OCI-LY1 (cell line): ENCODE results near the gene ITGB7.

Experiments
- CTCF ChIP-seq: fragments of 200-600 bp; sonication (generic), shearing (Covaris generic); IDR thresholded peaks from 2 replicates; pipeline ENCODE4 v1.5.1; 2017; ENCODE audit warnings: mild to moderate bottlenecking, antibody characterized with exemption, low read length, moderate library complexity, mixed read lengths
- EZH2 ChIP-seq: fragments of 200-600 bp; sonication (generic), shearing (Covaris generic); IDR thresholded peaks from 2 replicates; pipeline ENCODE4 v1.8.0; 2017; ENCODE audit warnings: borderline replicate concordance, mixed run types, mild to moderate bottlenecking, antibody characterized with exemption, low read length, moderate library complexity, mixed read lengths

DNA sequence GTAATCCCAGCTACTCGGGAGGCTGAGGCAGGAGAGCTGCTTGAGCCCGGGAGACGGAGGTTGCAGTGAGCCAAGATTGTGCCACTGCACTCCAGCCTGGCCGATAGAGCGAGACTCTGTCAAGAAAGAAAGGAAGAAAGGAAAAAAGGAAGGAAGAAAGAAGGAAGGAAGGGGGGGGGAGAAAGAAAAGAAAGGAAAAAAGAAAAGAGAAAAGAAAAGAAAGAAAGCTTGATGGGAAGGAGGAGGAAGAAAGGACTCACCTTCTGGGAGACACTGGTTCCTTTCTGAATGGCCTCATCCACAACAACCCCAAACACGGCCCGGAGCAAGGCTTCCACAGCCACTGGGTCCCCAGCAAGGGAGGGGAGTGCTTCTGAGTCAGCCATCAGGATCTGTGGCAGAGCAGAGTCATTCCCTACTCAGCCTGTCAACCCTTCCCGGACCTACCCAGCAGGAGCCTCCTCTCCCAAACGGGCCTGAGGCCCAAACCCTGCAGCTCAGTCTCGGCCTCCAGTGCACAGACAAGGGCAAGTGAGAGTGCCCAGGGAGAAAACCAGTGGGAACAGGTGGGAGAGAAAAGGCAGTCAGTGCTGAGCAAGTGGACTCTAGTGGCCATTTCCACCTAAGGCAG, 33.9 kb downstream of the ITGB7 start:
- TF ChIP-seq CTCF (no peak), EZH2 (no peak)
